Measurements from ENCODE around the gene RPAP2. TPM values are rescaled to one million over a fixed set of nuclear protein-coding genes. Genes with fewer than 3 reads are reported as not detected.

RPAP2 gene
- total RNA-seq, 1 donor from 2014 or later: 2.6 TPM

DNA sequence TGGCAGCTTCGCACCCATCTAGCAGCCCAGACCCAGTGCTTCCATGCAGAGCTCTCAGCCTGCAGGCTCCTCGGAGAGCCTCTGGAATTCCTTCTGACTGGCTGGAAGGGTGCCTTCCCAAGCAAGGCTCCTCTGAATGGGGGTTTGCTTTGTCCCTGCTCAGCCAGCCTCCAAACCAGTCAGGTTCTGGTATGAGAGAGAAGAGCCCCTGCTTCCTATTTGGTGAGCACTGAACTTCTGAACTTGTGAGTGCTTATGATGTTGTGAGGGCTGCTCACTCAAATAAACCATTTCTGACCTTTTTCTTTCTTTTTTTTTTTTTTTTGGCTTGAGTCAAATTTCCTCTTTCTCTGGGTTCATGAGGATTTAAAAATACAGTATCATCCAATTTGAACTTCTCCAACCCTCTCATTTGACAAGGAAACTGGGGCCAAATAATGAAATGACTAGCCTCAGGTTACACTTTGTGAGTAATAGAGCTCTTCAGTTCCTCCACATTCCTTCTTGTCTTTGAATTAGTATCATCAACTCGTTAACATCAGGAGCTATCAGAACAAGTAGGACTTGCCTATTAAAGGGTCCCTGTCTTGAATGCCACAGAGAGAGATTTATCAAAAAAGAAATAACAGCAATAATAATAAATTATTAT is 148.3 kb downstream of the RPAP2 start:
- DNase-seq (ENCODE audit: low read depth in 2 of 2): no peak

DNA sequence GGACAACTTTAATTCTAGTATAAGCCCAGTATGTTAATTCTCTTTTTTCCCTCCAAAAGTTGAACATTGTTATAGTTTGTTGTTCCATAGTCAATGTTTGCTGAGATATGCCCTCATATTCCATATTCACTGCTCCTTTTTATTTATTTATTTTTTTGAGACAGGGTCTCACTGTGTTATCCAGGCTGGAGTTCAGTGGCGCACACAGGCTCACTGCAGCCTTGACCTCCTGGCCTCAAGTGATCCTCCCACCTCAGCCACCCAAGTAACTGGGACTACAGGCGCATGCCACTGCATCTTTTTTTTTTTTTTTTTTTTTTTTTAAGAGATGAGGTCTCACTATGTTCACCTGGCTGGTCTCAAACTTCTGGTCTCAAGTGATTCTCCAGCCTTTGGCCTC is 149.1 kb downstream of the RPAP2 start:
- DNase-seq (ENCODE audit: low read depth in 2 of 2): no peak

Other genes with a start within 250 kb of the RPAP2 start
- under 0.01 and 0.20 TPM in 2 replicates for gene SETSIP, start 223.6 kb upstream of the RPAP2 start, total RNA-seq
- 1.3 and 2.4 TPM in 2 replicates for gene BTBD8, start 218.7 kb upstream of the RPAP2 start, total RNA-seq
- not detected in 2 replicates for gene C1orf146, start 81.1 kb upstream of the RPAP2 start, total RNA-seq
- gene GLMN, start 72 bp upstream of the RPAP2 start, total RNA-seq: 5.4 and 5.8 TPM in 2 replicates
- gene GFI1, start 187.9 kb downstream of the RPAP2 start, total RNA-seq: not detected in 2 replicates